Measurements from ENCODE around the gene SNTB2.
"Not testable (repeated sequence)": the region's sequence is repeated elsewhere in the genome, so short reads cannot be mapped to it uniquely, and the experiment has no call there.

The SNTB2 gene

GRCh38 chr16:69294051-69294450 lies 107.1 kb downstream of the SNTB2 start:
- no peak for DNase-seq

- not testable (repeated sequence) for DNase-seq
These were observed 109.8 kb downstream of the SNTB2 start for GRCh38 chr16:69296771-69297170.

GRCh38 chr16:69298261-69298660 lies 111.3 kb downstream of the SNTB2 start:
- no peak for DNase-seq

GRCh38 chr16:69301187-69301586 lies 114.2 kb downstream of the SNTB2 start:
- DNase-seq, result no peak

GRCh38 chr16:69301861-69302260 lies 114.9 kb downstream of the SNTB2 start:
- DNase-seq, result no peak

GRCh38 chr16:69302301-69302700 lies 115.3 kb downstream of the SNTB2 start:
- DNase-seq, result no peak

- DNase-seq, result no peak
These were observed 119.1 kb downstream of the SNTB2 start for GRCh38 chr16:69306031-69306430.

- no peak for DNase-seq
These were observed 120.1 kb downstream of the SNTB2 start for GRCh38 chr16:69307091-69307490.

GRCh38 chr16:69307856-69308255 lies 120.9 kb downstream of the SNTB2 start:
- no peak for DNase-seq

- DNase-seq, result no peak
These were observed 122.4 kb downstream of the SNTB2 start for GRCh38 chr16:69309316-69309715.

- peak; percentile 97 for DNase-seq
These were observed 123.9 kb downstream of the SNTB2 start, which contains the start of gene VPS4A for GRCh38 chr16:69310653-69311532. Gene VPS4A, plus strand, starts transcription at chr16:69311350. Its CDS starts 162 bp downstream, at chr16:69311512.

- peak; percentile 43 for DNase-seq
These were observed 124.8 kb downstream of the SNTB2 start for GRCh38 chr16:69311533-69312387.

GRCh38 chr16:69313469-69313868 lies 126.5 kb downstream of the SNTB2 start:
- no peak for DNase-seq

- no peak for DNase-seq
These were observed 127.6 kb downstream of the SNTB2 start for GRCh38 chr16:69314534-69314933.

GRCh38 chr16:69315486-69316311 lies 128.7 kb downstream of the SNTB2 start:
- no peak for DNase-seq

GRCh38 chr16:69316595-69317034 lies 129.7 kb downstream of the SNTB2 start:
- no peak for DNase-seq

- no peak for DNase-seq
These were observed 131.4 kb downstream of the SNTB2 start for GRCh38 chr16:69318177-69318910.

GRCh38 chr16:69318911-69319289 lies 131.9 kb downstream of the SNTB2 start:
- DNase-seq, result no peak

GRCh38 chr16:69319381-69319780 lies 132.4 kb downstream of the SNTB2 start:
- no peak for DNase-seq

- DNase-seq, result no peak
These were observed 133.1 kb downstream of the SNTB2 start for GRCh38 chr16:69319826-69320739.

GRCh38 chr16:69320740-69321073 lies 133.7 kb downstream of the SNTB2 start:
- DNase-seq, result no peak
